GM21619 (cell line): ENCODE results near the gene DLG5.

Experiments
- ATAC-seq: cut with Tn5 transposase; IDR thresholded peaks from one replicate; pipeline ENCODE4 v1.9.1; 2021; ENCODE audit not compliant: unreplicated experiment

The DLG5 gene

GRCh38 chr10:77955136-77955535, 28.6 kb upstream of the DLG5 start:
- no peak for ATAC-seq

- no peak for ATAC-seq
These were observed 22.6 kb upstream of the DLG5 start for GRCh38 chr10:77949167-77949566.

GRCh38 chr10:77946084-77946483, 19.5 kb upstream of the DLG5 start:
- no peak for ATAC-seq

GRCh38 chr10:77944519-77944918, 18.0 kb upstream of the DLG5 start:
- ATAC-seq = no peak

GRCh38 chr10:77943121-77943901, 16.8 kb upstream of the DLG5 start:
- ATAC-seq = no peak

- ATAC-seq = no peak
These were observed 15.2 kb upstream of the DLG5 start for GRCh38 chr10:77941790-77942189.

GRCh38 chr10:77940627-77941026, 14.1 kb upstream of the DLG5 start:
- ATAC-seq = no peak

- no peak for ATAC-seq
These were observed 13.7 kb upstream of the DLG5 start for GRCh38 chr10:77940225-77940624.

- no peak for ATAC-seq
These were observed 13.0 kb upstream of the DLG5 start for GRCh38 chr10:77939561-77940001.

GRCh38 chr10:77936697-77937567, 10.4 kb upstream of the DLG5 start:
- no peak for ATAC-seq

- no peak for ATAC-seq
These were observed 5.6 kb upstream of the DLG5 start for GRCh38 chr10:77932016-77932715.

- ATAC-seq = no peak
These were observed 1.1 kb upstream of the DLG5 start for GRCh38 chr10:77927402-77928246.

- peak; percentile 52 for ATAC-seq
These were observed 575 bp downstream of the DLG5 start for GRCh38 chr10:77925795-77926565.

- no peak for ATAC-seq
These were observed 1.2 kb downstream of the DLG5 start for GRCh38 chr10:77925410-77925794.

GRCh38 chr10:77922566-77923179, 3.9 kb downstream of the DLG5 start:
- ATAC-seq = no peak

- ATAC-seq = no peak
These were observed 4.5 kb downstream of the DLG5 start for GRCh38 chr10:77922055-77922454.

- no peak for ATAC-seq
These were observed 5.2 kb downstream of the DLG5 start for GRCh38 chr10:77921395-77921794.

- no peak for ATAC-seq
These were observed 6.1 kb downstream of the DLG5 start for GRCh38 chr10:77920495-77920894.

GRCh38 chr10:77919713-77920108, 6.8 kb downstream of the DLG5 start:
- no peak for ATAC-seq
